HCT116 (cell line): ENCODE data around the gene UGT1A6. TPM values are rescaled to one million over a fixed set of nuclear protein-coding genes. Genes with fewer than 3 reads are reported as not detected.

Source experiments
- ATAC-seq: fragments of 200-7000 bp; cut with Tn5 transposase; 2 replicates; pipeline ENCODE4 v1.9.1; 2020; ENCODE audit warnings: mild to moderate bottlenecking, moderate library complexity
- BruUV-seq: library from RNA; stranded (reverse); fragments of 400-500 nt; replicated peaks from 2 replicates; lab custom pipeline; 2021; lab: Mats Ljungman, UMichigan
- CTCF ChIA-PET: fragments of 300-600 bp; sonication (Branson Sonifier 250); formaldehyde crosslinking; loops from one replicate; lab custom pipeline; 2021; ENCODE audit warnings: antibody characterized with exemption; lab: Charles Lee
- POLR2A ChIA-PET: fragments of 300-600, 350-600 bp; sonication (Branson Sonifier 250); formaldehyde crosslinking; loops from one replicate; lab custom pipeline; 2021; ENCODE audit warnings: antibody characterized with exemption; lab: Charles Lee
- RAD21 ChIA-PET, 2 experiments: fragments of 300-600 bp; sonication (Branson Sonifier 250); formaldehyde crosslinking; loops; one replicate each; lab custom pipeline; 2023; ENCODE audit warnings: low total read pairs in 2 of 2; ENCODE audit not compliant: uncharacterized antibody in 2 of 2, unreplicated experiment in 2 of 2, low non-redundant PET in 1 of 2; lab: Charles Lee
- DNase-seq: peaks from one replicate; pipeline ENCODE4 v3.0.0-alpha.2; 2010; ENCODE audit warnings: low read depth, low spot score
- H2AFZ ChIP-seq: fragments of 200-600 bp; shearing (Covaris generic), sonication (generic); 2 replicates; pipeline ENCODE4 v1.6.1; 2017; ENCODE audit warnings: low read depth, mixed run types, mixed read lengths, antibody characterized with exemption, low read length; ENCODE audit not compliant: poor library complexity, severe bottlenecking
- H3K27ac ChIP-seq: 2 replicates; pipeline ENCODE4 v1.5.1; 2012; ENCODE audit warnings: low read depth, low read length
- H3K27me3 ChIP-seq: fragments of 200-600 bp; sonication (generic); 2 replicates; pipeline ENCODE4 v1.6.1; 2016; ENCODE audit warnings: mixed run types, low read length, mixed read lengths; ENCODE audit not compliant: insufficient read depth
- H3K36me3 ChIP-seq, 2 experiments: fragments of 200-500 bp in 1 of 2; fragments of 200-600 bp in 1 of 2; sonication (Bioruptor generic) in 1 of 2; sonication (generic) in 1 of 2; 2 replicates each; pipeline versions ENCODE4 v1.5.1 to v1.6.1; 2014 to 2016; ENCODE audit warnings: low read length in 2 of 2, inconsistent platforms in 1 of 2, mixed read lengths in 1 of 2, mixed run types in 1 of 2; ENCODE audit not compliant: insufficient read depth in 2 of 2, control insufficient read depth in 1 of 2
- H3K4me1 ChIP-seq, 2 experiments: fragments of 200-600 bp in 1 of 2; sonication (generic) in 1 of 2; 2 replicates each; pipeline versions ENCODE4 v1.5.1 to v1.6.1; 2012 to 2017; ENCODE audit warnings: low read length in 2 of 2, inconsistent platforms in 1 of 2, mild to moderate bottlenecking in 1 of 2, mixed read lengths in 1 of 2, mixed run types in 1 of 2, moderate library complexity in 1 of 2; ENCODE audit not compliant: insufficient read depth in 2 of 2, control insufficient read depth in 1 of 2
- H3K4me2 ChIP-seq: fragments of 200-600 bp; sonication (generic); 2 replicates; pipeline ENCODE4 v1.6.1; 2017; ENCODE audit warnings: mixed run types, low read length, mixed read lengths
- H3K4me3 ChIP-seq, 2 experiments: fragments of 200-600 bp in 1 of 2; sonication (generic) in 1 of 2; replicated peaks in 1 of 2; 2 replicates each; pipeline ENCODE4 v1.5.1; 2011 to 2016; ENCODE audit warnings: low read length in 2 of 2, control low read depth in 1 of 2, low read depth in 1 of 2, mild to moderate bottlenecking in 1 of 2, mixed read lengths in 1 of 2, mixed run types in 1 of 2
- H3K79me2 ChIP-seq: fragments of 200-600 bp; sonication (generic); 2 replicates; pipeline ENCODE4 v1.6.1; 2017; ENCODE audit warnings: mild to moderate bottlenecking, mixed run types, low read length, moderate library complexity, mixed read lengths; ENCODE audit not compliant: insufficient read depth
- H3K9ac ChIP-seq: fragments of 200-600 bp; sonication (generic); 2 replicates; pipeline ENCODE4 v1.6.1; 2016; ENCODE audit warnings: low read length, mixed read lengths
- H3K9me2 ChIP-seq: fragments of 200-600 bp; sonication (generic), shearing (Covaris generic); 2 replicates; pipeline ENCODE4 v1.6.1; 2017; ENCODE audit warnings: mixed run types, mild to moderate bottlenecking, moderate library complexity; ENCODE audit not compliant: insufficient read depth
- H3K9me3 ChIP-seq, 2 experiments: fragments of 200-500 bp in 1 of 2; fragments of 200-600 bp in 1 of 2; sonication (Bioruptor generic) in 1 of 2; sonication (generic) in 1 of 2; 2 replicates each; pipeline ENCODE4 v1.6.1; 2014 to 2017; ENCODE audit warnings: low read length in 2 of 2, mixed read lengths in 2 of 2, inconsistent platforms in 1 of 2, low read depth in 1 of 2, mild to moderate bottlenecking in 1 of 2, mixed run types in 1 of 2, moderate library complexity in 1 of 2; ENCODE audit not compliant: control insufficient read depth in 1 of 2, insufficient read depth in 1 of 2
- H4K20me1 ChIP-seq: fragments of 200-600 bp; sonication (generic), shearing (Covaris generic); 2 replicates; pipeline ENCODE4 v1.6.1; 2017; ENCODE audit warnings: mixed run types, mild to moderate bottlenecking, moderate library complexity; ENCODE audit not compliant: insufficient read depth
- CBX3 ChIP-seq: IDR thresholded peaks from 2 replicates; pipeline ENCODE4 v1.6.1; 2012; ENCODE audit warnings: low read depth
- CEBPB ChIP-seq: IDR thresholded peaks from 2 replicates; pipeline ENCODE4 v1.6.1; 2012; ENCODE audit warnings: low read depth
- EGR1 ChIP-seq: IDR thresholded peaks from 2 replicates; pipeline ENCODE4 v1.6.1; 2012; ENCODE audit warnings: low read depth
- FOSL1 ChIP-seq: IDR thresholded peaks from 2 replicates; pipeline ENCODE4 v1.6.1; 2012; ENCODE audit warnings: low read depth
- JUND ChIP-seq: IDR thresholded peaks from 2 replicates; pipeline ENCODE4 v1.6.1; 2012
- POLR2AphosphoS5 ChIP-seq: IDR thresholded peaks from 2 replicates; pipeline ENCODE4 v1.6.1; 2011; ENCODE audit warnings: mild to moderate bottlenecking, low read depth, low read length, moderate library complexity
- RAD21 ChIP-seq: IDR thresholded peaks from 2 replicates; pipeline ENCODE4 v1.6.1; 2012; ENCODE audit warnings: low read depth, mild to moderate bottlenecking
- SIN3A ChIP-seq: IDR thresholded peaks from 2 replicates; pipeline ENCODE4 v1.6.1; 2012; ENCODE audit warnings: low read depth
- SP1 ChIP-seq: IDR thresholded peaks from 2 replicates; pipeline ENCODE4 v1.6.1; 2012; ENCODE audit warnings: low read depth
- TCF7L2 ChIP-seq: IDR thresholded peaks from 2 replicates; pipeline ENCODE4 v1.7.0; 2011; ENCODE audit warnings: borderline replicate concordance, inconsistent platforms; ENCODE audit not compliant: insufficient read depth, insufficient read length; ENCODE audit errors: extremely low read depth
- YY1 ChIP-seq: IDR thresholded peaks from 2 replicates; pipeline ENCODE4 v1.6.1; 2011; ENCODE audit warnings: low read length, low read depth, moderate library complexity, mild to moderate bottlenecking; ENCODE audit not compliant: insufficient replicate concordance; ENCODE audit errors: extremely low read depth
- ZFX ChIP-seq: fragments of 450-650 bp; IDR thresholded peaks from 2 replicates; pipeline ENCODE4 v1.6.1; 2017
- intact Hi-C: fragments of 100-400 bp; cut with micrococcal nuclease; formaldehyde crosslinking; loops from 2 replicates; pipeline ENCODE4 v1.10.0; 2022
- total RNA-seq: library from RNA; stranded (reverse); gene quantifications from one replicate; pipeline ENCODE4 v1.2.1, GENCODE V29; 2021; ENCODE audit not compliant: unreplicated experiment
- TF ChIP-seq, protein P1 (sequence below), 3 experiments: fragments of 200-600 bp in 1 of 3; sonication (generic) in 1 of 3; IDR thresholded peaks in 2 of 3; conservative IDR thresholded peaks in 1 of 3; 2 replicates each; pipeline ENCODE4 v1.5.1; 2012 to 2017; ENCODE audit warnings: low read depth in 2 of 3, low read length in 2 of 3, antibody characterized with exemption in 1 of 3, borderline replicate concordance in 1 of 3, control low read depth in 1 of 3, mild to moderate bottlenecking in 1 of 3, mixed read lengths in 1 of 3, mixed run types in 1 of 3, moderate library complexity in 1 of 3; ENCODE audit not compliant: insufficient read depth in 1 of 3
- TF ChIP-seq, protein P2 (sequence below): IDR thresholded peaks from 2 replicates; pipeline ENCODE4 v1.6.1; 2012
- TF ChIP-seq, protein P3 (sequence below): IDR thresholded peaks from 2 replicates; pipeline ENCODE4 v1.6.1; 2012; ENCODE audit warnings: low read depth
- TF ChIP-seq, protein P4 (sequence below): IDR thresholded peaks from 2 replicates; pipeline ENCODE4 v1.6.1; 2012

UGT1A6 gene
- total RNA-seq, 1 experiment from 2014 or later = not detected

DNA sequence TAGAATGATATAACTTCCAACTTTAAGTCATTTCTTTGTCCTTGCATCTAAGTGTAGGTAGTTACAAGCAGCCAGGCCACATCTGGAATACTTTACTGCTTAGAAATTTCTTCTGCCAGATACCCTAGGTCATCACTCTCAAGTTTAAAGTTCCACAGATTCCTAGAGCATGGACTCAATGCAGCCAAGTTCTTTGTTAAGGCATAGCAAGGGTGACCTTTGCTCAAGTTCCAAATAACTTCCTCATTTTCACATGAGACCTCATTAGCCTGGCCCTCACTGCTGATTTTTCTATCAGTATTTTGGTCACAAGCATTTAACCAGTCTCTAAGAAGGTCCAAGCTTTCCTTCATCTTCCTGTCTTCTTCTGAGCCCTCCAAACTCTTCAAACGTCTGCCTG, 28.8 kb upstream of the UGT1A6 start:
- Histone ChIP-seq H3K9ac (no peak overlapping the region), H3K4me3 (no peak overlapping the region), H3K79me2 (no peaks in the 10 kb centered on the region), H3K4me2 (no peak overlapping the region), H3K27ac (no peak overlapping the region), H3K4me1 (no peaks in the 10 kb centered on the region), H3K9me2 (no peaks in the 10 kb centered on the region), H3K27me3 (peaks cover 7% of the 10 kb centered on the region; the same call in 1 of the 2 replicates), H3K36me3 (no peaks in the 10 kb centered on the region), H2AFZ (no peak overlapping the region), H3K9me3 (no peaks in the 10 kb centered on the region), H4K20me1 (no peaks in the 10 kb centered on the region)
- ChIA-PET POLR2A (no interaction called here), RAD21 (no interaction called here), CTCF (no interaction called here)
- BruUV-seq = no TSS peak
- DNase-seq = no peak
- no peak for ATAC-seq
- no peak for TF ChIP-seq ZFX
- intact Hi-C loops = no loop called here

DNA sequence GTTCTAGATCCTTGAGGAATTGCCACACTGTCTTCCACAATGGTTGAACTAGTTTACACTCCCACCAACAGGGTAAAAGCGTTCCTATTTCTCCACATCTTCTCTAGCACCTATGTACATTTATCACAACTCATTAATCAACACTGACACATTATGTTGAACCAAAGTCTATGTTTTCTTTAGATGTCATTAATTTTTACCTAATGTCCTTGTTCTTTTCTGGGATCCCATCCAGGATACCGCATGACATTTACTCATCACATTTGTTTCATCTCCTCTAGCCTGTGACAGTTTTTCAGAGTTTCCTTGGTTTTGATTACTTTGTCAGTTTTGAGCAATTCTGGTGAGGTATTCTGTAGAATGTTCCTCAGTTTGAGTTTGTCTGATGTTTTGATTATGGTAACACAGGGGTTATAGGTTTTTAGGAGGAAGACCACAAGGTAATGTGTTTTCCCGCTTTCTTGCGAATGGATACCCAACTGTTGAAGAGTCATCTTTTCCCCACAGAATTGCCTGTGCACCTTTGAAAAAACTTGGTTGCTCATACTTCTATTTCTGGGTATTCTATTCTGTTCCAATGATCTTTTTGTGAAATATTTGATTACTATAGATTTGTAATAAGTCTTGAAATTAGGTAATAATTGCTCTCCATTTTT, 24.0 kb upstream of the UGT1A6 start:
- H2AFZ ChIP-seq = no peak overlapping the region
- no peak overlapping the region for H3K27ac ChIP-seq
- H3K4me1 ChIP-seq = no peaks in the 10 kb centered on the region
- H3K9me3 ChIP-seq = no peaks in the 10 kb centered on the region
- ChIA-PET CTCF (no interaction called here), RAD21 (no interaction called here), POLR2A (no interaction called here)
- H3K4me2 ChIP-seq = no peak overlapping the region
- no peaks in the 10 kb centered on the region for H3K36me3 ChIP-seq
- H3K9ac ChIP-seq = no peak overlapping the region
- intact Hi-C loops = no loop called here
- no peak overlapping the region for H3K4me3 ChIP-seq
- no peaks in the 10 kb centered on the region for H3K9me2 ChIP-seq
- ATAC-seq (no peak), DNase-seq (no peak)
- no peaks in the 10 kb centered on the region for H3K27me3 ChIP-seq
- H3K79me2 ChIP-seq = no peaks in the 10 kb centered on the region
- H4K20me1 ChIP-seq = no peaks in the 10 kb centered on the region
- TF ChIP-seq, protein P1, sequence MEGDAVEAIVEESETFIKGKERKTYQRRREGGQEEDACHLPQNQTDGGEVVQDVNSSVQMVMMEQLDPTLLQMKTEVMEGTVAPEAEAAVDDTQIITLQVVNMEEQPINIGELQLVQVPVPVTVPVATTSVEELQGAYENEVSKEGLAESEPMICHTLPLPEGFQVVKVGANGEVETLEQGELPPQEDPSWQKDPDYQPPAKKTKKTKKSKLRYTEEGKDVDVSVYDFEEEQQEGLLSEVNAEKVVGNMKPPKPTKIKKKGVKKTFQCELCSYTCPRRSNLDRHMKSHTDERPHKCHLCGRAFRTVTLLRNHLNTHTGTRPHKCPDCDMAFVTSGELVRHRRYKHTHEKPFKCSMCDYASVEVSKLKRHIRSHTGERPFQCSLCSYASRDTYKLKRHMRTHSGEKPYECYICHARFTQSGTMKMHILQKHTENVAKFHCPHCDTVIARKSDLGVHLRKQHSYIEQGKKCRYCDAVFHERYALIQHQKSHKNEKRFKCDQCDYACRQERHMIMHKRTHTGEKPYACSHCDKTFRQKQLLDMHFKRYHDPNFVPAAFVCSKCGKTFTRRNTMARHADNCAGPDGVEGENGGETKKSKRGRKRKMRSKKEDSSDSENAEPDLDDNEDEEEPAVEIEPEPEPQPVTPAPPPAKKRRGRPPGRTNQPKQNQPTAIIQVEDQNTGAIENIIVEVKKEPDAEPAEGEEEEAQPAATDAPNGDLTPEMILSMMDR (IDR thresholded peaks at IDR 0.05 in 2 of 3, conservative IDR thresholded peaks at IDR 0.05 in 1 of 3; ENCODE audit: borderline replicate concordance in 1 of 3, insufficient read depth in 1 of 3, low read depth in 2 of 3, low read length in 2 of 3) = no peak
- TF ChIP-seq, protein P2, sequence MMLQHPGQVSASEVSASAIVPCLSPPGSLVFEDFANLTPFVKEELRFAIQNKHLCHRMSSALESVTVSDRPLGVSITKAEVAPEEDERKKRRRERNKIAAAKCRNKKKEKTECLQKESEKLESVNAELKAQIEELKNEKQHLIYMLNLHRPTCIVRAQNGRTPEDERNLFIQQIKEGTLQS = no peak
- TF ChIP-seq CEBPB = no peak
- no peak for TF ChIP-seq CBX3
- TF ChIP-seq, protein P3, sequence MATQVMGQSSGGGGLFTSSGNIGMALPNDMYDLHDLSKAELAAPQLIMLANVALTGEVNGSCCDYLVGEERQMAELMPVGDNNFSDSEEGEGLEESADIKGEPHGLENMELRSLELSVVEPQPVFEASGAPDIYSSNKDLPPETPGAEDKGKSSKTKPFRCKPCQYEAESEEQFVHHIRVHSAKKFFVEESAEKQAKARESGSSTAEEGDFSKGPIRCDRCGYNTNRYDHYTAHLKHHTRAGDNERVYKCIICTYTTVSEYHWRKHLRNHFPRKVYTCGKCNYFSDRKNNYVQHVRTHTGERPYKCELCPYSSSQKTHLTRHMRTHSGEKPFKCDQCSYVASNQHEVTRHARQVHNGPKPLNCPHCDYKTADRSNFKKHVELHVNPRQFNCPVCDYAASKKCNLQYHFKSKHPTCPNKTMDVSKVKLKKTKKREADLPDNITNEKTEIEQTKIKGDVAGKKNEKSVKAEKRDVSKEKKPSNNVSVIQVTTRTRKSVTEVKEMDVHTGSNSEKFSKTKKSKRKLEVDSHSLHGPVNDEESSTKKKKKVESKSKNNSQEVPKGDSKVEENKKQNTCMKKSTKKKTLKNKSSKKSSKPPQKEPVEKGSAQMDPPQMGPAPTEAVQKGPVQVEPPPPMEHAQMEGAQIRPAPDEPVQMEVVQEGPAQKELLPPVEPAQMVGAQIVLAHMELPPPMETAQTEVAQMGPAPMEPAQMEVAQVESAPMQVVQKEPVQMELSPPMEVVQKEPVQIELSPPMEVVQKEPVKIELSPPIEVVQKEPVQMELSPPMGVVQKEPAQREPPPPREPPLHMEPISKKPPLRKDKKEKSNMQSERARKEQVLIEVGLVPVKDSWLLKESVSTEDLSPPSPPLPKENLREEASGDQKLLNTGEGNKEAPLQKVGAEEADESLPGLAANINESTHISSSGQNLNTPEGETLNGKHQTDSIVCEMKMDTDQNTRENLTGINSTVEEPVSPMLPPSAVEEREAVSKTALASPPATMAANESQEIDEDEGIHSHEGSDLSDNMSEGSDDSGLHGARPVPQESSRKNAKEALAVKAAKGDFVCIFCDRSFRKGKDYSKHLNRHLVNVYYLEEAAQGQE = no peak
- no peak for TF ChIP-seq POLR2AphosphoS5
- TF ChIP-seq JUND = no peak
- no peak for TF ChIP-seq SIN3A
- TF ChIP-seq YY1 = no peak
- no peak for TF ChIP-seq FOSL1
- no peak for TF ChIP-seq SP1
- no peak for TF ChIP-seq TCF7L2
- TF ChIP-seq, protein P4, sequence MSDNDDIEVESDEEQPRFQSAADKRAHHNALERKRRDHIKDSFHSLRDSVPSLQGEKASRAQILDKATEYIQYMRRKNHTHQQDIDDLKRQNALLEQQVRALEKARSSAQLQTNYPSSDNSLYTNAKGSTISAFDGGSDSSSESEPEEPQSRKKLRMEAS = no peak
- no peak for TF ChIP-seq RAD21
- no peak for TF ChIP-seq EGR1
- no TSS peak for BruUV-seq
